Central memory CD8-positive, alpha-beta T cell (primary cell): ENCODE results near the gene KDM4B.

Source experiments
- ATAC-seq: fragments of 150-1000 bp; cut with Tn5 transposase; replicated peaks from 2 replicates; pipeline ENCODE4 v1.10.0; 2022; ENCODE audit warnings: mild to moderate bottlenecking, moderate FRiP score, moderate number of reproducible peaks; ENCODE audit not compliant: poor library complexity, severe bottlenecking; ENCODE audit errors: extremely low read depth
- DNase-seq, 2 donors: peaks; one replicate each; pipeline ENCODE4 v3.0.0; 2021; ENCODE audit warnings: low spot score in 2 of 2
- H3K27ac Mint-ChIP-seq: one replicate; pipeline ENCODE4 v1.8.0; 2022; ENCODE audit warnings: low read depth, mild to moderate bottlenecking, moderate library complexity, mixed read lengths
- H3K27me3 Mint-ChIP-seq: one replicate; pipeline ENCODE4 v1.8.0; 2022; ENCODE audit warnings: mixed read lengths
- H3K36me3 Mint-ChIP-seq: one replicate; pipeline ENCODE4 v1.8.0; 2022; ENCODE audit warnings: mild to moderate bottlenecking, moderate library complexity, mixed read lengths; ENCODE audit not compliant: insufficient read depth
- H3K4me1 Mint-ChIP-seq: one replicate; pipeline ENCODE4 v1.8.0; 2022; ENCODE audit warnings: mixed read lengths
- H3K4me3 Mint-ChIP-seq: one replicate; pipeline ENCODE4 v1.8.0; 2022; ENCODE audit warnings: mild to moderate bottlenecking, moderate library complexity, mixed read lengths
- H3K9me3 Mint-ChIP-seq: one replicate; pipeline ENCODE4 v1.8.0; 2022; ENCODE audit warnings: mixed read lengths

KDM4B gene

GRCh38 chr19:4980838-4981680 lies 12.1 kb downstream of the KDM4B start:
- no peaks in the 10 kb centered on the region for H3K27me3 Mint-ChIP-seq
- no peak overlapping the region for H3K27ac Mint-ChIP-seq
- no peaks in the 10 kb centered on the region for H3K9me3 Mint-ChIP-seq
- H3K36me3 Mint-ChIP-seq = peaks cover 17% of the 10 kb centered on the region
- peaks cover 44% of the 10 kb centered on the region for H3K4me1 Mint-ChIP-seq
- no peak for ATAC-seq
- H3K4me3 Mint-ChIP-seq = no peak overlapping the region
- no peak for DNase-seq

GRCh38 chr19:4981681-4981958 lies 12.7 kb downstream of the KDM4B start:
- ATAC-seq (no peak), DNase-seq (no peak)
- Mint-ChIP-seq H3K4me3 (no peak overlapping the region), H3K9me3 (no peaks in the 10 kb centered on the region), H3K27ac (no peak overlapping the region), H3K4me1 (peaks cover 49% of the 10 kb centered on the region), H3K36me3 (peaks cover 16% of the 10 kb centered on the region), H3K27me3 (no peaks in the 10 kb centered on the region)

- Mint-ChIP-seq H3K4me3 (no peak overlapping the region), H3K27me3 (no peaks in the 10 kb centered on the region), H3K27ac (peak overlapping the region; percentile 38), H3K4me1 (peaks cover 57% of the 10 kb centered on the region), H3K9me3 (no peaks in the 10 kb centered on the region), H3K36me3 (peaks cover 15% of the 10 kb centered on the region)
- DNase-seq (no peak), ATAC-seq (no peak)
These were observed 14.6 kb downstream of the KDM4B start for GRCh38 chr19:4983346-4984105.

- no peak overlapping the region for H3K4me3 Mint-ChIP-seq
- H3K9me3 Mint-ChIP-seq = no peaks in the 10 kb centered on the region
- peaks cover 59% of the 10 kb centered on the region for H3K4me1 Mint-ChIP-seq
- H3K36me3 Mint-ChIP-seq = peaks cover 15% of the 10 kb centered on the region
- no peak overlapping the region for H3K27ac Mint-ChIP-seq
- ATAC-seq (no peak), DNase-seq (no peak)
- no peaks in the 10 kb centered on the region for H3K27me3 Mint-ChIP-seq
These were observed 15.1 kb downstream of the KDM4B start for GRCh38 chr19:4984106-4984380.

- no peak overlapping the region for H3K27ac Mint-ChIP-seq
- H3K9me3 Mint-ChIP-seq = no peaks in the 10 kb centered on the region
- H3K4me3 Mint-ChIP-seq = no peak overlapping the region
- peaks cover 59% of the 10 kb centered on the region for H3K4me1 Mint-ChIP-seq
- peaks cover 15% of the 10 kb centered on the region for H3K36me3 Mint-ChIP-seq
- DNase-seq = no peak
- ATAC-seq = no peak
- no peaks in the 10 kb centered on the region for H3K27me3 Mint-ChIP-seq
These were observed 15.6 kb downstream of the KDM4B start for GRCh38 chr19:4984438-4984990.

GRCh38 chr19:4985551-4985991 lies 16.7 kb downstream of the KDM4B start:
- Mint-ChIP-seq H3K36me3 (peaks cover 13% of the 10 kb centered on the region), H3K4me3 (no peak overlapping the region), H3K27ac (no peak overlapping the region), H3K9me3 (no peaks in the 10 kb centered on the region), H3K27me3 (no peaks in the 10 kb centered on the region), H3K4me1 (peaks cover 70% of the 10 kb centered on the region)
- no peak for ATAC-seq
- DNase-seq = no peak

GRCh38 chr19:4986056-4986455 lies 17.1 kb downstream of the KDM4B start:
- ATAC-seq (no peak), DNase-seq (no peak)
- H3K4me1 Mint-ChIP-seq = peaks cover 70% of the 10 kb centered on the region
- H3K4me3 Mint-ChIP-seq = no peak overlapping the region
- H3K9me3 Mint-ChIP-seq = no peaks in the 10 kb centered on the region
- peaks cover 12% of the 10 kb centered on the region for H3K36me3 Mint-ChIP-seq
- H3K27me3 Mint-ChIP-seq = no peaks in the 10 kb centered on the region
- no peak overlapping the region for H3K27ac Mint-ChIP-seq

- H3K27me3 Mint-ChIP-seq = no peaks in the 10 kb centered on the region
- H3K9me3 Mint-ChIP-seq = no peaks in the 10 kb centered on the region
- DNase-seq (no peak), ATAC-seq (no peak)
- peaks cover 11% of the 10 kb centered on the region for H3K36me3 Mint-ChIP-seq
- no peak overlapping the region for H3K27ac Mint-ChIP-seq
- peaks cover 68% of the 10 kb centered on the region for H3K4me1 Mint-ChIP-seq
- H3K4me3 Mint-ChIP-seq = no peak overlapping the region
These were observed 17.6 kb downstream of the KDM4B start for GRCh38 chr19:4986471-4986891.

- no peak for DNase-seq
- Mint-ChIP-seq H3K4me3 (no peak overlapping the region), H3K36me3 (peaks cover 9% of the 10 kb centered on the region), H3K27me3 (no peaks in the 10 kb centered on the region), H3K4me1 (peaks cover 69% of the 10 kb centered on the region), H3K9me3 (no peaks in the 10 kb centered on the region), H3K27ac (peak overlapping the region; percentile 20)
- no peak for ATAC-seq
These were observed 18.3 kb downstream of the KDM4B start for GRCh38 chr19:4987256-4987655.

GRCh38 chr19:4987692-4988370 lies 18.9 kb downstream of the KDM4B start:
- Mint-ChIP-seq H3K27me3 (no peaks in the 10 kb centered on the region), H3K27ac (peak overlapping the region; percentile 20)

GRCh38 chr19:4988770-4989251 lies 19.9 kb downstream of the KDM4B start:
- peak overlapping the region; percentile 87 for H3K27ac Mint-ChIP-seq
- DNase-seq (no peak), ATAC-seq (no peak)
- H3K36me3 Mint-ChIP-seq = peaks cover 7% of the 10 kb centered on the region
- H3K9me3 Mint-ChIP-seq = no peaks in the 10 kb centered on the region
- H3K27me3 Mint-ChIP-seq = no peaks in the 10 kb centered on the region
- H3K4me1 Mint-ChIP-seq = peaks cover 70% of the 10 kb centered on the region
- no peak overlapping the region for H3K4me3 Mint-ChIP-seq

More at GRCh38 chr19:4987692-4988370, 18.9 kb downstream of the KDM4B start:
- Mint-ChIP-seq H3K36me3 (peaks cover 7% of the 10 kb centered on the region), H3K4me1 (peaks cover 71% of the 10 kb centered on the region), H3K4me3 (no peak overlapping the region), H3K9me3 (no peaks in the 10 kb centered on the region)
- no peak for ATAC-seq
- no peak for DNase-seq

GRCh38 chr19:4990306-4990705 lies 21.4 kb downstream of the KDM4B start:
- DNase-seq (no peak), ATAC-seq (no peak)
- no peaks in the 10 kb centered on the region for H3K27me3 Mint-ChIP-seq
- peaks cover 60% of the 10 kb centered on the region for H3K4me1 Mint-ChIP-seq
- H3K4me3 Mint-ChIP-seq = no peak overlapping the region
- peaks cover 7% of the 10 kb centered on the region for H3K36me3 Mint-ChIP-seq
- H3K9me3 Mint-ChIP-seq = no peaks in the 10 kb centered on the region
- no peak overlapping the region for H3K27ac Mint-ChIP-seq
